GM10266 (cell line): Measurements from ENCODE around the gene MILR1.
"Not testable (repeated sequence)": the region's sequence is repeated elsewhere in the genome, so short reads cannot be mapped to it uniquely, and the experiment has no call there.

ENCODE experiments used
- DNase-seq: peaks from one replicate; pipeline ENCODE4 v3.0.0; 2012; ENCODE audit errors: extremely low spot score
- TF ChIP-seq, protein P1 (sequence below): IDR thresholded peaks from 2 replicates; pipeline ENCODE4 v1.5.1; 2012; ENCODE audit warnings: mild to moderate bottlenecking, low read depth; ENCODE audit not compliant: control insufficient read depth, insufficient read depth; ENCODE audit errors: missing control alignments

The MILR1 gene

GRCh38 chr17:64437944-64438525, 10.9 kb upstream of the MILR1 start:
- TF ChIP-seq, protein P1, sequence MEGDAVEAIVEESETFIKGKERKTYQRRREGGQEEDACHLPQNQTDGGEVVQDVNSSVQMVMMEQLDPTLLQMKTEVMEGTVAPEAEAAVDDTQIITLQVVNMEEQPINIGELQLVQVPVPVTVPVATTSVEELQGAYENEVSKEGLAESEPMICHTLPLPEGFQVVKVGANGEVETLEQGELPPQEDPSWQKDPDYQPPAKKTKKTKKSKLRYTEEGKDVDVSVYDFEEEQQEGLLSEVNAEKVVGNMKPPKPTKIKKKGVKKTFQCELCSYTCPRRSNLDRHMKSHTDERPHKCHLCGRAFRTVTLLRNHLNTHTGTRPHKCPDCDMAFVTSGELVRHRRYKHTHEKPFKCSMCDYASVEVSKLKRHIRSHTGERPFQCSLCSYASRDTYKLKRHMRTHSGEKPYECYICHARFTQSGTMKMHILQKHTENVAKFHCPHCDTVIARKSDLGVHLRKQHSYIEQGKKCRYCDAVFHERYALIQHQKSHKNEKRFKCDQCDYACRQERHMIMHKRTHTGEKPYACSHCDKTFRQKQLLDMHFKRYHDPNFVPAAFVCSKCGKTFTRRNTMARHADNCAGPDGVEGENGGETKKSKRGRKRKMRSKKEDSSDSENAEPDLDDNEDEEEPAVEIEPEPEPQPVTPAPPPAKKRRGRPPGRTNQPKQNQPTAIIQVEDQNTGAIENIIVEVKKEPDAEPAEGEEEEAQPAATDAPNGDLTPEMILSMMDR = no peak
- DNase-seq = no peak

DNA sequence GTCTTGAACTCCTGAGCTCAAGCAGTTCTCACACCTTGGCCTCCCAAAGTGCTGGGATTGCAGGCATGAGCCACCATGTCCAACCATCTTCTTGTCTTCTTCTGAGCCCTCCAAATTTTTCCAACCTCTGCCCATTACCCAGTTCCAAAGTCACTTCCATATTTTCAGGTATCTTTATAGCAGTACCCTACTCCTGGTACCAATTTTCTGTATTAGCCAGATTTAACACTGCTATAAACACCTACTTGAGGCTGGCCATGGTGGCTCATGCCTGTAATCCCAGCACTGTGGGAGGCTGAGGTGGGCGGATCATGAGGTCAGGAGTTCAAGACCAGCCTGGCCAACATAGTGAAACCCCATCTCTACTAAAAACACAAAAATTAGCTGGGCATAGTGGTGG, 9.4 kb upstream of the MILR1 start:
- DNase-seq = not testable (repeated sequence)

DNA sequence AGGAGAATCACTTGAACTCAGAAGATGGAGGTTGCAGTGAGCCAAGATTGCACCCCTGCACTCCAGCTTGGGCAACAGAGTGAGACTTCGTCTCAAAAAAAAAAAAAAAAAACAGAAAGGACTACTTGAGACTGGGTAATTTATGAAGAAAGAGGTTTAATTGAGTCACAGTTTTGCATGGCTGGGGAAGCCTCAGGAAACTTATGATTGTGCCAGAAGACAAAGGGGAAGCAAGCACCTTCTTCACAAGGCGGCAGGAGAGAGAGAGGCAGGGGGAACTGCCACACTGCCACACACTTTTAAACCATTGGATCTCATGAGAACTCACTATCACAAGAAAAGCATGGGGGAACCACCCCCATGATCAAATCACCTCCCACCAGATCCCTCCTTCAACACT, 9.0 kb upstream of the MILR1 start:
- TF ChIP-seq, protein P1 = no peak
- no peak for DNase-seq

- TF ChIP-seq, protein P1 = no peak
- no peak for DNase-seq
Measured at GRCh38 chr17:64441772-64442540, 7.0 kb upstream of the MILR1 start.

DNA sequence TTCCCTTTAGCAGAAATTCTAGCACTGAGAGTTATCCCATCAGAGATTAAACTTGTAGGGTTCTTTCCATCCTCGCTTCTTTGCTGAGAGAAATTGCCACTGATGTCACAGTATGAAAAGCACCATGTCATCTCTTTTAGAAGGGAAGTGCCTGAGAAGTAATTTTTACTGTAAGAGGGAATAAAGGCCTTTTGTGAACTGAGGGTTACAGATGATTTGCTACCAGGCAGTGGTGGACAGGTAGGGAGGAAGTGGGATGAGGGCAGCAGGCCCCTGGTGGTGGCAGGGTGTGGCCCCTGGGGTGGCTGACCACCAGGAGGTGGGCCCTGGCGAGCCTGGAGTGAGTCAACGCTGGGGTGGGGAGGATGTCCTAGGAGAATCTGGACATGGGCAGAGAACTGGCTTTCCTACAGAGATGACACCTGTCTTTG, 6.4 kb upstream of the MILR1 start:
- no peak for DNase-seq
- TF ChIP-seq, protein P1 = no peak

GRCh38 chr17:64443086-64443760, 5.7 kb upstream of the MILR1 start:
- DNase-seq = no peak
- TF ChIP-seq, protein P1 = no peak

DNA sequence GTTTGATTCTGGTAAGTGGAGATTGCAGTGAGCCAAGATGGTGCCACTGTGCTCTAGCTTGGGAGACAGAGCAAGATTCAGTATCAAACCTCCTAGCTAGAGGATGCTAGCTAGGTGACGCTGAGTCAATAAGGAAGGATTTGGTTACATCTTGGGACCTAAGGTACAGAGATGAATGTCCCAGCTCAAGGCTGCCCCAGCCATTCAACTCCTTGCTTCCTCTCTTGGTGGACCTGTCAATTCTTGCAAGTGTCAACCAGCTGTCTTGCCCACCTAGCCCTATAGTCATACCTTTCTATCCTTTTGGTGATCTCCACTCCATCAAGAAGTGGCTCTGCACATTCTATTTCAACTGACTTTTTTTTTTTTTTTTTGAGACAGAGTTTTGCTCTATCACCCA, 1.4 kb upstream of the MILR1 start:
- TF ChIP-seq, protein P1 = no peak
- no peak for DNase-seq
